HCT116 (cell line): ENCODE results near the gene EIF2AK2. TPM values are rescaled to one million over a fixed set of nuclear protein-coding genes. Genes with fewer than 3 reads are reported as not detected.

Experiments
- ATAC-seq: fragments of 200-7000 bp; cut with Tn5 transposase; 2 replicates; pipeline ENCODE4 v1.9.1; 2020; ENCODE audit warnings: mild to moderate bottlenecking, moderate library complexity
- BruUV-seq: library from RNA; stranded (reverse); fragments of 400-500 nt; replicated peaks from 2 replicates; lab custom pipeline; 2021; lab: Mats Ljungman, UMichigan
- CTCF ChIA-PET: fragments of 300-600 bp; sonication (Branson Sonifier 250); formaldehyde crosslinking; loops from one replicate; lab custom pipeline; 2021; ENCODE audit warnings: antibody characterized with exemption; lab: Charles Lee
- POLR2A ChIA-PET: fragments of 300-600, 350-600 bp; sonication (Branson Sonifier 250); formaldehyde crosslinking; loops from one replicate; lab custom pipeline; 2021; ENCODE audit warnings: antibody characterized with exemption; lab: Charles Lee
- RAD21 ChIA-PET, 2 experiments: fragments of 300-600 bp; sonication (Branson Sonifier 250); formaldehyde crosslinking; loops; one replicate each; lab custom pipeline; 2023; ENCODE audit warnings: low total read pairs in 2 of 2; ENCODE audit not compliant: uncharacterized antibody in 2 of 2, unreplicated experiment in 2 of 2, low non-redundant PET in 1 of 2; lab: Charles Lee
- DNase-seq: peaks from one replicate; pipeline ENCODE4 v3.0.0-alpha.2; 2010; ENCODE audit warnings: low read depth, low spot score
- H2AFZ ChIP-seq: fragments of 200-600 bp; shearing (Covaris generic), sonication (generic); 2 replicates; pipeline ENCODE4 v1.6.1; 2017; ENCODE audit warnings: low read depth, mixed run types, mixed read lengths, antibody characterized with exemption, low read length; ENCODE audit not compliant: poor library complexity, severe bottlenecking
- H3K27ac ChIP-seq: 2 replicates; pipeline ENCODE4 v1.5.1; 2012; ENCODE audit warnings: low read depth, low read length
- H3K27me3 ChIP-seq: fragments of 200-600 bp; sonication (generic); 2 replicates; pipeline ENCODE4 v1.6.1; 2016; ENCODE audit warnings: mixed run types, low read length, mixed read lengths; ENCODE audit not compliant: insufficient read depth
- H3K36me3 ChIP-seq, 2 experiments: fragments of 200-500 bp in 1 of 2; fragments of 200-600 bp in 1 of 2; sonication (Bioruptor generic) in 1 of 2; sonication (generic) in 1 of 2; 2 replicates each; pipeline versions ENCODE4 v1.5.1 to v1.6.1; 2014 to 2016; ENCODE audit warnings: low read length in 2 of 2, inconsistent platforms in 1 of 2, mixed read lengths in 1 of 2, mixed run types in 1 of 2; ENCODE audit not compliant: insufficient read depth in 2 of 2, control insufficient read depth in 1 of 2
- H3K4me1 ChIP-seq, 2 experiments: fragments of 200-600 bp in 1 of 2; sonication (generic) in 1 of 2; 2 replicates each; pipeline versions ENCODE4 v1.5.1 to v1.6.1; 2012 to 2017; ENCODE audit warnings: low read length in 2 of 2, inconsistent platforms in 1 of 2, mild to moderate bottlenecking in 1 of 2, mixed read lengths in 1 of 2, mixed run types in 1 of 2, moderate library complexity in 1 of 2; ENCODE audit not compliant: insufficient read depth in 2 of 2, control insufficient read depth in 1 of 2
- H3K4me2 ChIP-seq: fragments of 200-600 bp; sonication (generic); 2 replicates; pipeline ENCODE4 v1.6.1; 2017; ENCODE audit warnings: mixed run types, low read length, mixed read lengths
- H3K4me3 ChIP-seq, 2 experiments: fragments of 200-600 bp in 1 of 2; sonication (generic) in 1 of 2; replicated peaks in 1 of 2; 2 replicates each; pipeline ENCODE4 v1.5.1; 2011 to 2016; ENCODE audit warnings: low read length in 2 of 2, control low read depth in 1 of 2, low read depth in 1 of 2, mild to moderate bottlenecking in 1 of 2, mixed read lengths in 1 of 2, mixed run types in 1 of 2
- H3K79me2 ChIP-seq: fragments of 200-600 bp; sonication (generic); 2 replicates; pipeline ENCODE4 v1.6.1; 2017; ENCODE audit warnings: mild to moderate bottlenecking, mixed run types, low read length, moderate library complexity, mixed read lengths; ENCODE audit not compliant: insufficient read depth
- H3K9ac ChIP-seq: fragments of 200-600 bp; sonication (generic); 2 replicates; pipeline ENCODE4 v1.6.1; 2016; ENCODE audit warnings: low read length, mixed read lengths
- H3K9me2 ChIP-seq: fragments of 200-600 bp; sonication (generic), shearing (Covaris generic); 2 replicates; pipeline ENCODE4 v1.6.1; 2017; ENCODE audit warnings: mixed run types, mild to moderate bottlenecking, moderate library complexity; ENCODE audit not compliant: insufficient read depth
- H3K9me3 ChIP-seq, 2 experiments: fragments of 200-500 bp in 1 of 2; fragments of 200-600 bp in 1 of 2; sonication (Bioruptor generic) in 1 of 2; sonication (generic) in 1 of 2; 2 replicates each; pipeline ENCODE4 v1.6.1; 2014 to 2017; ENCODE audit warnings: low read length in 2 of 2, mixed read lengths in 2 of 2, inconsistent platforms in 1 of 2, low read depth in 1 of 2, mild to moderate bottlenecking in 1 of 2, mixed run types in 1 of 2, moderate library complexity in 1 of 2; ENCODE audit not compliant: control insufficient read depth in 1 of 2, insufficient read depth in 1 of 2
- H4K20me1 ChIP-seq: fragments of 200-600 bp; sonication (generic), shearing (Covaris generic); 2 replicates; pipeline ENCODE4 v1.6.1; 2017; ENCODE audit warnings: mixed run types, mild to moderate bottlenecking, moderate library complexity; ENCODE audit not compliant: insufficient read depth
- CBX3 ChIP-seq: IDR thresholded peaks from 2 replicates; pipeline ENCODE4 v1.6.1; 2012; ENCODE audit warnings: low read depth
- CEBPB ChIP-seq: IDR thresholded peaks from 2 replicates; pipeline ENCODE4 v1.6.1; 2012; ENCODE audit warnings: low read depth
- EZH2phosphoT487 ChIP-seq: fragments of 200-600 bp; IDR thresholded peaks from 2 replicates; pipeline ENCODE4 v1.6.1; 2018; ENCODE audit warnings: antibody characterized with exemption, borderline replicate concordance
- POLR2AphosphoS5 ChIP-seq: IDR thresholded peaks from 2 replicates; pipeline ENCODE4 v1.6.1; 2011; ENCODE audit warnings: mild to moderate bottlenecking, low read depth, low read length, moderate library complexity
- SIN3A ChIP-seq: IDR thresholded peaks from 2 replicates; pipeline ENCODE4 v1.6.1; 2012; ENCODE audit warnings: low read depth
- TCF7L2 ChIP-seq: IDR thresholded peaks from 2 replicates; pipeline ENCODE4 v1.7.0; 2011; ENCODE audit warnings: borderline replicate concordance, inconsistent platforms; ENCODE audit not compliant: insufficient read depth, insufficient read length; ENCODE audit errors: extremely low read depth
- YY1 ChIP-seq: IDR thresholded peaks from 2 replicates; pipeline ENCODE4 v1.6.1; 2011; ENCODE audit warnings: low read length, low read depth, moderate library complexity, mild to moderate bottlenecking; ENCODE audit not compliant: insufficient replicate concordance; ENCODE audit errors: extremely low read depth
- ZFX ChIP-seq: fragments of 450-650 bp; IDR thresholded peaks from 2 replicates; pipeline ENCODE4 v1.6.1; 2017
- ZNF274 ChIP-seq: fragments of 200-500 bp; sonication (Bioruptor generic); IDR thresholded peaks from 2 replicates; pipeline ENCODE4 v1.6.1; 2014; ENCODE audit warnings: mild to moderate bottlenecking, low read depth, low read length, inconsistent platforms
- intact Hi-C: fragments of 100-400 bp; cut with micrococcal nuclease; formaldehyde crosslinking; loops from 2 replicates; pipeline ENCODE4 v1.10.0; 2022
- total RNA-seq: library from RNA; stranded (reverse); gene quantifications from one replicate; pipeline ENCODE4 v1.2.1, GENCODE V29; 2021; ENCODE audit not compliant: unreplicated experiment
- TF ChIP-seq, protein P1 (sequence below): IDR thresholded peaks from 2 replicates; pipeline ENCODE4 v1.6.1; 2012
- TF ChIP-seq, protein P2 (sequence below): IDR thresholded peaks from 2 replicates; pipeline ENCODE4 v1.6.1; 2012
- TF ChIP-seq, protein P3 (sequence below): IDR thresholded peaks from 2 replicates; pipeline ENCODE4 v1.6.1; 2011; ENCODE audit warnings: mild to moderate bottlenecking, low read length, moderate library complexity; ENCODE audit not compliant: insufficient replicate concordance; ENCODE audit errors: extremely low read depth

Gene EIF2AK2
- total RNA-seq, 1 experiment from 2014 or later = 40.7 TPM

DNA sequence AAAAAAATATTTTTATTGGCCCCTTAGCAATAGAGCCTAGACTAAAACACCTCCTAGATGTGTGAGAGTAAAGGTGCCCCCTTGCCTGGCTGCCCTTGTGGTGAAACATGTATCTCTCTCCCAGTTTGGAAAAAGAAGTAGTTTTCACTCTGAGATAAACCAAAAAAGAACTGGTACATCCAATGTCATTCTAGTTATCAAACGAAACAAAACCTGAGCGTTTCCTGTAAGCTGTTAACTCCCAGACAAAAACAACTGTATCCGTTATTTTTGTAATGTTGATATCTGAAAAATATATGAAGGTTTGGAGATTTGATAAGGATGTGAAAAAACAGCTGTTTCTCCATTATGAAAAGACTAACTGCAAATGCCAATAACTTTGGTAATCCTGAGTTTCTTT, 96.9 kb downstream of the EIF2AK2 start:
- BruUV-seq = no TSS peak
- no peak for ATAC-seq
- POLR2A ChIA-PET = no interaction called here

More for the DNA sequence above, 96.9 kb downstream of the EIF2AK2 start:
- no peak overlapping the region for H2AFZ ChIP-seq
- no peaks in the 10 kb centered on the region for H3K9me2 ChIP-seq
- no peaks in the 10 kb centered on the region for H3K4me1 ChIP-seq
- no peaks in the 10 kb centered on the region for H3K79me2 ChIP-seq
- DNase-seq = no peak
- CTCF ChIA-PET = no interaction called here
- no peak overlapping the region for H3K9ac ChIP-seq
- intact Hi-C loops = no loop called here
- H4K20me1 ChIP-seq = no peaks in the 10 kb centered on the region
- TF ChIP-seq YY1 = no peak
- TF ChIP-seq, protein P1, sequence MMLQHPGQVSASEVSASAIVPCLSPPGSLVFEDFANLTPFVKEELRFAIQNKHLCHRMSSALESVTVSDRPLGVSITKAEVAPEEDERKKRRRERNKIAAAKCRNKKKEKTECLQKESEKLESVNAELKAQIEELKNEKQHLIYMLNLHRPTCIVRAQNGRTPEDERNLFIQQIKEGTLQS = no peak
- no peak for TF ChIP-seq CEBPB
- TF ChIP-seq POLR2AphosphoS5 = no peak
- no peak for TF ChIP-seq EZH2phosphoT487
- no peak for TF ChIP-seq CBX3
- TF ChIP-seq ZNF274 = no peak
- no peak for TF ChIP-seq SIN3A
- TF ChIP-seq, protein P2, sequence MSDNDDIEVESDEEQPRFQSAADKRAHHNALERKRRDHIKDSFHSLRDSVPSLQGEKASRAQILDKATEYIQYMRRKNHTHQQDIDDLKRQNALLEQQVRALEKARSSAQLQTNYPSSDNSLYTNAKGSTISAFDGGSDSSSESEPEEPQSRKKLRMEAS = no peak
- TF ChIP-seq, protein P3, sequence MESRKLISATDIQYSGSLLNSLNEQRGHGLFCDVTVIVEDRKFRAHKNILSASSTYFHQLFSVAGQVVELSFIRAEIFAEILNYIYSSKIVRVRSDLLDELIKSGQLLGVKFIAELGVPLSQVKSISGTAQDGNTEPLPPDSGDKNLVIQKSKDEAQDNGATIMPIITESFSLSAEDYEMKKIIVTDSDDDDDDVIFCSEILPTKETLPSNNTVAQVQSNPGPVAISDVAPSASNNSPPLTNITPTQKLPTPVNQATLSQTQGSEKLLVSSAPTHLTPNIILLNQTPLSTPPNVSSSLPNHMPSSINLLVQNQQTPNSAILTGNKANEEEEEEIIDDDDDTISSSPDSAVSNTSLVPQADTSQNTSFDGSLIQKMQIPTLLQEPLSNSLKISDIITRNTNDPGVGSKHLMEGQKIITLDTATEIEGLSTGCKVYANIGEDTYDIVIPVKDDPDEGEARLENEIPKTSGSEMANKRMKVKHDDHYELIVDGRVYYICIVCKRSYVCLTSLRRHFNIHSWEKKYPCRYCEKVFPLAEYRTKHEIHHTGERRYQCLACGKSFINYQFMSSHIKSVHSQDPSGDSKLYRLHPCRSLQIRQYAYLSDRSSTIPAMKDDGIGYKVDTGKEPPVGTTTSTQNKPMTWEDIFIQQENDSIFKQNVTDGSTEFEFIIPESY = no peak
- no peak for TF ChIP-seq TCF7L2
- no peak for TF ChIP-seq ZFX
- TF ChIP-seq, all 23 proteins: peak for 0
- H3K4me3 ChIP-seq = no peak overlapping the region
- H3K4me2 ChIP-seq = no peak overlapping the region
- H3K36me3 ChIP-seq = peaks cover 3 to 4% of the 10 kb centered on the region in 2 experiments; a peak in 1 of 4 replicates
- no peaks in the 10 kb centered on the region for H3K27me3 ChIP-seq
- no peaks in the 10 kb centered on the region for H3K9me3 ChIP-seq
- RAD21 ChIA-PET = no interaction called here
- no peak overlapping the region for H3K27ac ChIP-seq
